SK-N-SH treated with all-trans-retinoic acid at 6 μM for 48 hours (cell line): Measurements from ENCODE around the gene PPP1R14B.

Source experiments
- ATAC-seq: fragments of 200-7000 bp; cut with Tn5 transposase; 3 replicates; pipeline ENCODE4 v1.9.1; 2020; ENCODE audit warnings: mild to moderate bottlenecking, moderate library complexity
- ARNTL ChIP-seq: fragments of 450-650 bp; formaldehyde crosslinking; IDR thresholded peaks from 2 replicates; pipeline ENCODE4 v1.5.0; 2020; ENCODE audit warnings: low read depth, mild to moderate bottlenecking, moderate library complexity, borderline replicate concordance
- BACH2 ChIP-seq: fragments of 250-450 bp; sonication (Bioruptor Pico); IDR thresholded peaks from 2 replicates; pipeline ENCODE4 v1.9.0; 2021; ENCODE audit warnings: mild to moderate bottlenecking, borderline replicate concordance
- CREB5 ChIP-seq: fragments of 250-450 bp; sonication (Bioruptor Pico); IDR thresholded peaks from 2 replicates; pipeline ENCODE4 v1.5.1; 2020; ENCODE audit warnings: low read depth, mild to moderate bottlenecking, moderate library complexity
- CSDC2 ChIP-seq: fragments of 250-450 bp; sonication (Bioruptor Pico); IDR thresholded peaks from 2 replicates; pipeline ENCODE4 v1.5.0; 2020; ENCODE audit warnings: mild to moderate bottlenecking, moderate library complexity
- CSRNP3 ChIP-seq: fragments of 250-450 bp; sonication (Bioruptor Pico); IDR thresholded peaks from 2 replicates; pipeline ENCODE4 v1.5.1; 2021; ENCODE audit warnings: mild to moderate bottlenecking, moderate library complexity
- ESRRG ChIP-seq: fragments of 250-450 bp; sonication (Bioruptor Pico); IDR thresholded peaks from 2 replicates; pipeline ENCODE4 v1.6.1; 2021; ENCODE audit warnings: mild to moderate bottlenecking
- GLIS3 ChIP-seq: fragments of 250-450 bp; sonication (Bioruptor Pico); IDR thresholded peaks from 2 replicates; pipeline ENCODE4 v1.5.0; 2020; ENCODE audit warnings: mild to moderate bottlenecking, moderate library complexity
- ISL1 ChIP-seq: fragments of 250-450 bp; sonication (Bioruptor Pico); IDR thresholded peaks from 2 replicates; pipeline ENCODE4 v2.1.2; 2022; ENCODE audit warnings: mild to moderate bottlenecking, moderate library complexity
- OSR1 ChIP-seq: fragments of 250-450 bp; sonication (Bioruptor Pico); IDR thresholded peaks from 2 replicates; pipeline ENCODE4 v1.8.0; 2022; ENCODE audit warnings: moderate library complexity, mild to moderate bottlenecking, inconsistent platforms
- PATZ1 ChIP-seq: fragments of 250-450 bp; sonication (Bioruptor Pico); IDR thresholded peaks from 2 replicates; pipeline ENCODE4 v1.8.0; 2020; ENCODE audit warnings: mild to moderate bottlenecking, moderate library complexity, borderline replicate concordance
- POU6F1 ChIP-seq: fragments of 250-450 bp; sonication (Bioruptor Pico); IDR thresholded peaks from 2 replicates; pipeline ENCODE4 v1.8.0; 2021; ENCODE audit warnings: low read depth, mild to moderate bottlenecking, moderate library complexity, borderline replicate concordance
- RARB ChIP-seq: fragments of 250-450 bp; sonication (Bioruptor Pico); IDR thresholded peaks from 2 replicates; pipeline ENCODE4 v1.8.0; 2021; ENCODE audit warnings: mild to moderate bottlenecking, moderate library complexity
- TCF4 ChIP-seq: fragments of 250-450 bp; sonication (Bioruptor Pico); IDR thresholded peaks from 2 replicates; pipeline ENCODE4 v1.8.0; 2021; ENCODE audit warnings: mild to moderate bottlenecking, moderate library complexity, borderline replicate concordance
- TOX ChIP-seq: fragments of 250-450 bp; sonication (Bioruptor Pico); IDR thresholded peaks from 2 replicates; pipeline ENCODE4 v1.8.0; 2021; ENCODE audit warnings: mild to moderate bottlenecking, moderate library complexity, borderline replicate concordance
- TSHZ2 ChIP-seq: fragments of 250-450 bp; sonication (Bioruptor Pico); IDR thresholded peaks from 2 replicates; pipeline ENCODE4 v1.5.0; 2020; ENCODE audit warnings: mild to moderate bottlenecking, moderate library complexity
- ZC3H10 ChIP-seq: fragments of 250-450 bp; sonication (Bioruptor Pico); IDR thresholded peaks from 2 replicates; pipeline ENCODE4 v1.5.1; 2021; ENCODE audit warnings: mild to moderate bottlenecking, moderate library complexity
- ZFP30 ChIP-seq: fragments of 450-650 bp; formaldehyde crosslinking; IDR thresholded peaks from 2 replicates; pipeline ENCODE4 v1.5.0; 2022; ENCODE audit warnings: mild to moderate bottlenecking, moderate library complexity
- ZNF565 ChIP-seq: fragments of 450-650 bp; formaldehyde crosslinking; conservative IDR thresholded peaks from 2 replicates; pipeline ENCODE4 v1.5.0; 2020; ENCODE audit warnings: low read depth, mild to moderate bottlenecking, moderate library complexity
- ZNF70 ChIP-seq: fragments of 450-650 bp; formaldehyde crosslinking; IDR thresholded peaks from 2 replicates; pipeline ENCODE4 v1.5.0; 2020; ENCODE audit warnings: mild to moderate bottlenecking, moderate library complexity
- ZNF8 ChIP-seq: fragments of 450-650 bp; formaldehyde crosslinking; IDR thresholded peaks from 2 replicates; pipeline ENCODE4 v1.5.0; 2020; ENCODE audit warnings: mild to moderate bottlenecking, moderate library complexity

Gene PPP1R14B

GRCh38 chr11:64268025-64268892, 21.5 kb upstream of the PPP1R14B start (continued):
- TF ChIP-seq BACH2 (CRISPR knock-in tag) (no peak), RARB (CRISPR knock-in tag) (no peak), TCF4 (CRISPR knock-in tag) (0 out of 2 replicates have a peak, but pooled peaks have one; percentile 40), CREB5 (CRISPR knock-in tag) (no peak), ZNF565 (CRISPR knock-in tag) (no peak), ISL1 (CRISPR knock-in tag) (no peak), ZNF70 (CRISPR knock-in tag) (no peak), OSR1 (CRISPR knock-in tag) (no peak)

GRCh38 chr11:64267207-64267945, 20.6 kb upstream of the PPP1R14B start:
- TF ChIP-seq ZFP30 (CRISPR knock-in tag) (no peak), ISL1 (CRISPR knock-in tag) (no peak), OSR1 (CRISPR knock-in tag) (no peak), CSDC2 (CRISPR knock-in tag) (no peak), ZNF565 (CRISPR knock-in tag) (no peak), CSRNP3 (no peak), TOX (no peak), TCF4 (CRISPR knock-in tag) (no peak), ESRRG (CRISPR knock-in tag) (no peak), ZC3H10 (CRISPR knock-in tag) (no peak), BACH2 (CRISPR knock-in tag) (no peak), PATZ1 (no peak), ZNF70 (CRISPR knock-in tag) (no peak), RARB (CRISPR knock-in tag) (no peak), ARNTL (no peak)
- no peak for ATAC-seq

GRCh38 chr11:64266339-64266738, 19.6 kb upstream of the PPP1R14B start:
- ATAC-seq = no peak
- TF ChIP-seq TSHZ2 (no peak), GLIS3 (no peak), ZNF70 (CRISPR knock-in tag) (no peak), CREB5 (CRISPR knock-in tag) (no peak), POU6F1 (CRISPR knock-in tag) (no peak), CSDC2 (CRISPR knock-in tag) (no peak), PATZ1 (no peak), ARNTL (no peak), ZC3H10 (CRISPR knock-in tag) (no peak), OSR1 (CRISPR knock-in tag) (no peak), ISL1 (CRISPR knock-in tag) (no peak), ZNF8 (CRISPR knock-in tag) (no peak), ZNF565 (CRISPR knock-in tag) (no peak), CSRNP3 (no peak)
